AG10803 (cell line): ENCODE data around the gene KRABD2.

Experiments
- DNase-seq: peaks from one replicate; pipeline ENCODE4 v3.0.0; 2010; ENCODE audit warnings: low read depth
- H3K4me3 ChIP-seq: 2 replicates; pipeline ENCODE4 v1.5.1; 2011; ENCODE audit warnings: mild to moderate bottlenecking, low read length, control low read depth
- CTCF ChIP-seq: conservative IDR thresholded peaks from 2 replicates; pipeline ENCODE4 v1.5.1; 2011; ENCODE audit warnings: mild to moderate bottlenecking, low read length, control low read depth, inconsistent platforms

The KRABD2 gene

GRCh38 chr17:8413328-8413727 is 36.8 kb upstream of the KRABD2 start:
- DNase-seq: no peak
- TF ChIP-seq CTCF: no peak
- no peak overlapping the region for H3K4me3 ChIP-seq

- no peak for DNase-seq
- TF ChIP-seq CTCF: no peak
- no peak overlapping the region for H3K4me3 ChIP-seq
Measured at GRCh38 chr17:8412089-8412488, 35.6 kb upstream of the KRABD2 start.

- TF ChIP-seq CTCF: no peak
- DNase-seq: no peak
- H3K4me3 ChIP-seq: no peak overlapping the region
Measured at GRCh38 chr17:8410883-8411238, 34.4 kb upstream of the KRABD2 start.

- DNase-seq: peak; percentile 82
- no peak overlapping the region for H3K4me3 ChIP-seq
- TF ChIP-seq CTCF: peak; percentile 90
Measured at GRCh38 chr17:8409966-8410882, 33.7 kb upstream of the KRABD2 start.

GRCh38 chr17:8408371-8408770 is 31.9 kb upstream of the KRABD2 start:
- TF ChIP-seq CTCF: no peak
- H3K4me3 ChIP-seq: no peak overlapping the region
- no peak for DNase-seq

- no peak for TF ChIP-seq CTCF
- H3K4me3 ChIP-seq: no peak overlapping the region
- DNase-seq: no peak
Measured at GRCh38 chr17:8406174-8406573, 29.7 kb upstream of the KRABD2 start.

GRCh38 chr17:8405499-8406016 is 29.1 kb upstream of the KRABD2 start:
- no peak for TF ChIP-seq CTCF
- H3K4me3 ChIP-seq: no peak overlapping the region
- no peak for DNase-seq
